CD4-positive, alpha-beta T cell treated with Interferon alpha-2 for 1 hour (primary cell): ENCODE results near the gene CEP350.
"Not testable (repeated sequence)": the region's sequence is repeated elsewhere in the genome, so short reads cannot be mapped to it uniquely, and the experiment has no call there.

Experiments
- DNase-seq, 2 donors: peaks; one replicate each; pipeline ENCODE4 v3.0.0-alpha.2; 2020 to 2022

CEP350 gene

DNA sequence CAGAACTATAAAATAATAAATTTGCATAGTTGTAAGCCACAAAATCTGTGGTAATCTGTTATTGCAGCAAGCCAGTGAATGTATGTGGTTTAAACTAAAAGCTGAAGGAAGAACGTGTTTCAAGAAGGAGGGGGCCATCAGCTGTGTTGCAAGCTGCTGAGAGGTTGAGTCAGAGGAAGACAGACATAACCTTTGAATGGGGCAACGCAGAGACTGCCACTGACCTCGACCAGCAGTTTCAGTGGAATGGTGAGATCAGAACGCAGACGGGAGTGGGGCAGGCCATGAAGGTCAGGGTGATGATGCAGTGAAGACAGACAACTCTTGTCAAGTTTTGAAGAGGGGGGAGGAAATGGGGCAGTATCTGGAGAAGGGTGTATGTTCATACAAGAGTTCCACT lies 176.9 kb downstream of the CEP350 start:
- DNase-seq = peak; percentile 8 to 76

DNA sequence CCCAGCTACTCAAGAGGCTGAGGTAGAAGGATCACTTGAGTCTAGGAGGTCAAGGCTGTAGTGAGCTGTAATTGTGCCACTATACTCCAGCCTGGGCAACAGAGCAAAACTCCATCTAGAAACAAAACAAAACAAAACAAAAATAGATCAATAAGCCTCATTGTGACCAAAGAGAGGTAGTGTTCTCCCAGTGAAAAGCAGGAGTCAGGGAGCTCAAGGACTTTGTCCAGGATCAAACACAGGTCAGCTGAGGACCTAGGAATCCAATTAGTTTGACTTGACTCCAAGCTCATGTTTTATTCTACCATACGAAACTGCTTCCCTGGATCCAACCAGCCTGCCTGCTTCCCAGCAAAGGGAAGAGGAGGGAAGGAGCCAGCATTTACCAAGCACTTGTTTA lies 178.6 kb downstream of the CEP350 start:
- no peak for DNase-seq

DNA sequence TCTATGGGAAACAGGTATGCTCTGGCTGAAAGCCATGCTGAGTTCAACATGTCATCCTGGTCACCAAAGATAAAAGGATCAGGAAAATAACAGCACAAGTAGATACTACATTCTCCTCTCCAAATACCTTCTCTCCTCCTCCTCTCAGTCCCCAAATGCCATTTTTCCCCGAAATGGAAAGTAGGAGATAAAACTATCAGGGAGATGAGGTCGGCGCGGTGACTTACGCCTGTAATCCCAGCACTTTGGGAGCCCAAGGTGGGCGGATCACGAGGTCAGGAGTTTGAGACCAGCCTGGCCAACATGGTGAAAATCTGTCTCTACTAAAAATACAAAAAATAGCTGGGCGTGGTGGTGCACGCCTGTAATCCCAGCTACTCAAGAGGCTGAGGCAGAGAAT lies 179.1 kb downstream of the CEP350 start:
- not testable (repeated sequence) for DNase-seq

DNA sequence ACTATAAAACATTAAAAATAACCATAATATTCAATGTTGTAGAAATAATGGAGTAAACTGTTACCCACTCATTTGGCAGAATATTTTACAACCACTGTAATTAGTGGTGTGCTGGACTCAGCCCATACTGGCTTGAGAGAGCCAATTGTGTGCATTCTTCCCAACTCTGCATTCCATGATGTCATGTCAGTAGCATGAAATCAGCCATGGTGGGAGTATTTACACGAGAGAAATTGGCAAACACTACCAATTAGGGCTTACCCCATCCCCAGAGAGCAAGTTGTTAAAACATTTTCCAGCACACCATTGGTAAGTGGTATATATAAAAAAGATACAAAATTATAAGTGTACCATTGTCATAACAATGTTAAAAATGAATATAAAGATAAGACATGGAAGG lies 180.9 kb downstream of the CEP350 start:
- no peak for DNase-seq

DNA sequence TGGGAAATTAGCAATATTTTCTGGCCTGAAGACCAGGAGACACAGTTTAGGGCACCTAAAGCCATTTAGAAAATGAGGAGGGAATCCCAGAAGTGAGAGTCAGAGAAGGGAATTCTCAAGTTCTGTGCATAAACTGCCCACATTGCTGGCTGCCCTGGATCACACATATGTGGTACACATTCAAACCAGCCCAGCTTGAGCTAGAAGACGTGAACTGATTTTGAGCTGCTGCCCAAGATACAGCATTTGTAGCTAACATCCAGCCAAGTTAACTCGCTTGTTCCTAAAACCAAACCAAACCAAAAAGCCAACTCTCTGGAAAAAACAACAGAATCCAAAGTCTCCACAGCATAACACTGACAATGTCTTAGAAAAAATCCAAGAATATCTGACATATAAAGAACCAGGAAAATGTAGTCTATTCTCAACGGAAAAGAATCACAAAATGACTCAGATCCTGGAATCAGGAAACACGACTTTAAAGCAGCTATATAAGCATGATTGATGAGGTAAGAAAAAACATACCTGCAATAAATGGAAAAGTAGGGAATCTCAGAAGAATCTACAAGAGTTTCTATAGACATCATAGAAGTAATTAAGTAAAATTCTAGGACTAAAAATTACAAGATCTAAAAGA lies 181.8 kb downstream of the CEP350 start:
- DNase-seq = no peak

DNA sequence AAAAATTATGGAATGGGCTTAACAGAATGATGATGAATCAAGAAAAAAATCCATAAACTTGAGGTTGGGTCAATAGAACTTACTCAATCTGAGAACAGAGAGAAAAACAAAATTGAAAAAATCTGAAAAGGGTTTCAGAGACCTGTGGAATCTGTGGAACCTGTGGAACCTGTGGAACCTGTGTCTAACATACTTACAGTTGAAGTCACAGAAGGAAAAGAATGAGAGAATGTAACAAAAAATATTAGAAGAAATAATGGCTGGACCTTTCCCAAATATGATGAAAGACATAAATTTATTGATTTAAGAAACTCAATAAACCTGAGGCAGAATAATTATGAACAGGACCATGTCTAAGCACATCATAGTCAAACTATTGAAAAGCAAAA lies 182.4 kb downstream of the CEP350 start:
- no peak for DNase-seq

DNA sequence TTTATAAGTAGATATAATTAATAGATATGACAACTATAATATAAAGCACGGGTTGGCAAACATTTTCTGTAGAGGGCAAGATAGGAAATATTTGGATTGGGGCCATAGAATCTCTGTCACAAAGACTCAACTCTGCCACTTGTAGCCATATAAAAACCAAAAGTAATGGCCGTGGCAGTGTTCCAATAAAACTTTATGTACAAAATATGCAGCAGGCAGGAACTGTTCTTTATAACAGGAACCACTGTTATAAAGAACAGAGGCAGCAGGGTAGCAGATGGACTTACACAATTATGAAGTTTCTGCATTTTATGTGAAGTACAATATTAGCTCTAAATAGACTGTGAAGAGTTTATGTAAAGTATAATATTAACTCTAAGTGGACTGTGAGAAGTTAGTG lies 183.2 kb downstream of the CEP350 start:
- no peak for DNase-seq

DNA sequence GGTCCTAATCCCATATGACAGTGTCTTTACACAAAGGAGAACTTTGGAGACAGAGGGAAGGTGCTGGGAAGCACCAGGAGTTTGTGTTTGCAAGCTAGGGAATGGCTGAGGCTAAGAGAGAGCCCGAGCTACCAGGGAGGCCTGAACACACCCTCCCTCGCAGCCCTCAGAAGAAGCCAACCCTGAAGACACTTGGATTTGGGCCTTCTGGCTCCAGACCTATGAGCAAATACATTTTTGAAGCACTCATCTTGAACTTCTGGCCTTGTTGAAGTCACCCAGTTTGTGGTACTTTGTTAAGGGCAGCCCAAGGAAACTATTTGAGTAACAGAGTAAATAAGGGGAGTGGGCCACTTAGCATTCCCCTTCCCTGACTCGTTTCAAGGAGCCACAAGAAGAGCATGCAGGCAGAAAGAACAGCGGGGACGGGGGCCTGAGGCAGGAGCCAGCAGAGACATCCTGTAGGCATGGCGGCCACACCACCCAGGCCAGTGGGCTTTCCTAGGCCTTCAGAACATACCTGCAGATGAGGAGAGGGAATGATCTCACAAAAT lies 186.8 kb downstream of the CEP350 start:
- no peak for DNase-seq

DNA sequence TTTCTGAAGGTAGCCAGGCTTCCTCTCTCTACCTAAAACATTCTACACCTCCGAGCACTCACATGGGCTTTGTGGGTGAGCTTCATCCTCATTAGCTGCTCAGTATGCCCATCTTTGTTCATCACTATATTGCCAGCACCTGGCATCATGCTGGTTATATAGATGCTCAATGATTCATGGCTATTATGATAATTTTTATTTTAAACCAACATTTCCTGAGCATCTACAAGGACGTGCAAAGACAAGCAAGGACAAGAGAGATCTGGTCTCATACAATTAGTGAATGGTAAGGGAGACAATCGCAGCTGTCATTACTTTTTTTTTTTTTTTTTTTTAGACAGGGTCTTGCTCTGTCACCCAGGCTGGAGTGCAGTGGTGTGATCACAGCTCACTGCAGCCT lies 188.7 kb downstream of the CEP350 start:
- DNase-seq = no peak

DNA sequence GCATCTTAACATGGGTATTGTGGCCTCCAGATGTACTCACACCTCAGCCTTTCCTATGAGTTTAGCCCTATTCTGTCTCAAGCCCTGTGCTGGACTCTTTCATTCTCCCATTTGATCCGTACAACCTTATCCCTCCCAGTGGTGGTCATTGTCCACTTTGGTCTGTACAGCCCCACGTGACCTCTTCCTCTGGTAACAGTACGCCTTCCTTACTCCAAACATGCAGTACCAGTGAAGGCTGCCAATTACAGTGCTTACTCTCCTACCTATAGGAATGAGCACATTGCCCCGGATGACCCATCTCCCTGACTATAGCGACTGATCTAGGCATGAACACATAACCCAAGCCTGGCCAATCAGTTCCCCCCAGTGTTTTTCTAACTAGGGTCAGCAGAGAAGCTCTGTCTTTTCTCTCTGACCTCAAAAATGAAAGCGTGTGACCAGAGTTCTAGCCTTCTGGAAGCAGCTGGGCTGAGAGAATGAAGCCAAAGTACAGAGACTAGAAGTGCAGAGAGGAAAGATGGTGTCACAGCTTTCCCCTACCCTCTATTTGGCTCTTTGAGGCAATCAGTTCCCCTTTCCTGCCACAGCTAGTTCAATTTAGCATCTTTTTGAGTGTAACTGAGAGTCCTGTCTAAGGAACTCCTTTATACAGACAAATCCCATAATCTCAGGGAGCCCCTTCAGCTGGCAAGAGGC lies 190.2 kb downstream of the CEP350 start:
- DNase-seq = no peak

DNA sequence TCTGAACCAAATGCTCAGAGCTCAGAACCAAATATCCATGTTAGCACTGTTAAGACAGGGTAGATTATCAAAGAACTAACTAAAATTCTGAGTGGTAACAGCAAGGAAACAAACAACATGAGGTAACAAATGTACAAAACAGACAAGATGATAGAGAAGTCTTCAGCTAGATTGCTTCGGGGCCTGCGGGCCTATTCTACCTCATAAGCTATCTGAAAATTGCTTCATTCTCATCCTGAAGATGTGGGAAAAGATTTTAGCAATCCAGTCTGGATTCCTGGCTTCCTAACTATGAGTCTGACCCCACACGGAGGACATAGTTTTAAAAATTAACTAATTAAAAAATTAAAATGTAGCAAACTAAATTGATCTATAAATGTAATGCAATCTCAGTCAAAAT lies 190.8 kb downstream of the CEP350 start:
- no peak for DNase-seq

DNA sequence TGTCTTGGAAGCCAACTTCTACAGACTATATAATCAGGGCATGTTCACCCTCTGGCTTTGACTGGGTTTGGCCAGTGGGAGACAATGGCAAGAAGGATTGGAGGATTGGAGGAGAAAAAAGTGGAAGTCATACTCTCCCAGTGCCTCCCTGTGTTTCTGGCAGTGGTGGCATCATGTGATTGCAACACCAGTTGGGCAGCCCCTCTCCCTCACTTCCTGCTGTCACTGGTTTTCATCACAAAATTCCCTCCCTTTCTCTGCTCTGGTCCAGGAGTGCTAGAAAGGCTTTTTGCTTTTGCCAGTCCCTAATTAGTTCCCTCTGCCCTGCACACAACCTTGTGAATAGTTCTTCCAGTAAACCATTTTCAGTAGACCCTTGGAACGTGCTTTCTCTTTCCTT lies 196.4 kb downstream of the CEP350 start:
- DNase-seq = peak in 1 of 2 donors; percentile 34

DNA sequence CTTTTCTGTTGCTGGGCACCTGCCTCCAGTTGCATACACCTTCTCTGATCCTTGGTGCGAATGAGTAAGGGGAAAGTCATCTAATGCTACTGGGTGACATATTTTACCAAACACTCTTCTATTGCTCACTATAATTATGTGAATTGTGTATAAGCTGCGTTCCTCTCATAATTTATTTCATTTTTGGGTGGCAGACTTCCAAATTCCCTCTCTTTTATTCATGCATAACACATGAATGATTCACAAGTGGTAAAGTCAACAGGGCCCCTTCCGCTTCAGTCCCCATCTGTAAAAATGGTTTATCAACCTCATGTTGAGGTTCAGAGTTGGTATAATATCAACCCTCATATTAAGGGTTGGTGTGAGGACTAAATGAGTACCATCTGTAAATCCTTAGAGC lies 196.9 kb downstream of the CEP350 start:
- DNase-seq = no peak

DNA sequence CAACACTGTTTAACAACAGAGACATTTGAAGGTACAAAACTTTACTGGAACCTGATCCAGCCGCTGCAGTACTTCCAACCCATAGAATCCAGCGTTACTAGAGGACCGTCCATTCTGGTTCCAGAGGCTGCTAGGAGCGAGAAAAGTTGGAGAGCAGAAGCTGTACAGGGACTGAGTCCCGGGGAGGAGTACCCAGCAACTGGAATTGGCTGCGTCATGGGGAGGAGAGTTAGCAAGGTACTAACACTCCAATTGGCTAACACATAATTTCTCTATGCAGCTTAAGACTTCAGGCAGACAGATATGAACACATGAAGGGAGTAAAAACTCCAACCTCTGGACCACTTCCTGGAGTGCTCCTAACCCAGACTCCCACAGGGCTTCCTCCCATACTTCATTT lies 198.0 kb downstream of the CEP350 start:
- DNase-seq = no peak

DNA sequence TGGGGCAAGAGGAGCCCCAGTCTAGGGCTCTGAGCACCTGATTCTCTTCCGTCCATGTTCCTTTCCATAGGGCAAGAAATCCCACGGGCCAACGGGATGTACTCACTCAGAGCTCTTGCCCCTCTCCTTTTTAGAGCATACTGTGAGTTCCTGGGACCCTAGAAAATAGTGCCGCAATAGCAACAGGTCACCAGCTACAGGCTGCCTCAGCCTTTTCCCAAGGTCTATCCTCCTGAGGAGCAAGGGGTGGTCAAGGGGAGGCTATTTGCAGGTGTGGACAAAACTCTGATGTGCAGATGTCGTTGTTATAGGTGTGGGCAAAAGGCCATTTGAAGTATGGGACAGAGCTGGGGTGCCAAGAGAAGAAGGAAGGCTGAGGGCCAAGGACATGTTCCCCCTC lies 198.4 kb downstream of the CEP350 start:
- DNase-seq = no peak

DNA sequence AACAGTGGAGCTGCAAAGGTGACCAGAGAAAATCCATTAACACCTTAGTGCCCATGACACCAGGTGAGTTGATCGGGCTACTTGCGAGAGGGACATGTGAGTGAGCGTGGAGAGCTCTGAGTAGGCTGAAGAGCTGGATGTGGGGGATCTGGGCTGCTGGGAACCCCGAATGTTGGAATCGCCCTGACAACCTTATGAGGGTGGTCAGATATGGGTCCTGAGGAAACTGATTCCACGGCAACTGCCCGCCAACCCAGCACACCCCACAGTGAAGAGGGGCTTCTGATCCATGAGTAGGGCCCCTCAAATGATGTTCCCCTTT lies 199.4 kb downstream of the CEP350 start:
- DNase-seq = peak in 1 of 2 donors; percentile 5

DNA sequence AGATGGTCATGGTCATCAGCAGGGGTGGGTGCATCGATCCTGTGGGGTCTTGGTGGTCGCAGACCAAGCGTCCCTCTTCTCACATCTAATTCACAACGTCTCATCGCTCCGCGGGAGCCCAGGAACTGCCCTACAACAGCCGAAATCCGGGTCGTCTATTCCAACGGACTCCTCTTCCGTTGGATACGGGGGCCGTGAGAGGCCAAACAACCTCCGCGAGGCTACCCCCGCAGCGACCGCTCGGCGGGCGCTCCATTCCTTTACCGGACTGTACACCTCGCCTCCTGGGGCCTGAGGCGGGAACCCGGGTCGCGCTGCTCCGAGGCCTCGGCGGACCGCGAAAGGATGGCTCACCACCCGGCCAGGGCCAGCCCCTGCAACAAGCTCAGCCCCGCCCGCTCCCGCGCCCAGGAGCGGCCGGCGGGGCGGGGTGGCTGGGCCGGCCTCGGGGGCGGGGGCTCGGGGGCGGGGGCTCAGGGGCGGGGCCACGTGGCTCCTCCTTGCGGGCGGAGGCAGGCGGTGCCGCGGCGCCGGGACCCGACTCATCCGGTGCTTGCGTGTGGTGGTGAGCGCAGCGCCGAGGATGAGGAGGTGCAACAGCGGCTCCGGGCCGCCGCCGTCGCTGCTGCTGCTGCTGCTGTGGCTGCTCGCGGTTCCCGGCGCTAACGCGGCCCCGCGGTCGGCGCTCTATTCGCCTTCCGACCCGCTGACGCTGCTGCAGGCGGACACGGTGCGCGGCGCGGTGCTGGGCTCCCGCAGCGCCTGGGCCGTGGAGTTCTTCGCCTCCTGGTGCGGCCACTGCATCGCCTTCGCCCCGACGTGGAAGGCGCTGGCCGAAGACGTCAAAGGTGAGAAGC lies 199.9 kb downstream of the CEP350 start, which contains the start of gene QSOX1:
TSS of gene QSOX1 (plus strand) at position 545 of the 857 bp plus-strand sequence. CDS start at position 584, 39 bp downstream.
- peak; percentile 90 to 93 for DNase-seq

DNA sequence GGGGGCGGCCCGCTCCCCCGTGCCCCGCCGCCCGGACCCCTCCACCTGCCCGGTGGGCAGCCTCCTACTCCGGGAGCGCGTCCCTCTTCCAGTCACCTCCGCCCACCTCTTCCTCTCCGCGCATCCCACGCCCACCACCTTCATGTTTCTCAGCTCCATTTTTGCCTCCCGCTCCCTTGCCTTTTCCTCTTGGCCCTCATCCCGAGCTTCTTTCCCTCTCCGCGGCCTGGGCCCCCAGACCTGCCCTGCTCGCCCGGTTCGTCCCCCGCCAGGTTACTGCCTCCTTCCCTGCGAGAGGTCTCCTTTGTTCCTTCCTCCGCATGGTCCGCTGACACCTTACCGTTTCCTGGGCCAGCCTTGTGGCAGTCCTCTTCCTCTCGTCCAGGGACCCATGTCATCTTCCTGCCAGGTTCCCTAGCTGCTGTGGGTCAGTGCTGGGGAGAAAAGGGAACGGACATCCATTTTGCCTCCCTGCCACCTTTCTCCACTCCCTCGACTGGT lies 200.6 kb downstream of the CEP350 start:
- no peak for DNase-seq

DNA sequence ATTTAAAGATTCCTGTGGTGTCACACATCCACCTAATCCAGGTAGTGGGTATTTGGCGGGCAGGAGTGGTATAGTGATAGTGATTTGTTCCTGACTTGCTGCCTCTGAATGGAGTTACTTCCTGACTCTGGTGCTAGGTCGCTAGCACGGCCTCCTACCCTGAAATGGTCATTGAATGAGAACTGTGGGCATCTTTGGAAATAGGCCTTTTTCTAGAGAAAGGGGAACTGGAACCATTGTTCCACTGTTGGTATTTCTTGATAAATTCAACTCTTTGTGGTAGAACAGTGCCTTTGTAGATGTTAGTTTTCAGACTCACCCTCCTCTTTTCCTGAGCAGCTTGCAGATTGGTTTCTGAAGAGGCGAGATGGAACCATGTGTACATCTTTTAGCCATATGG lies 201.6 kb downstream of the CEP350 start:
- DNase-seq = peak; percentile 11 to 21

DNA sequence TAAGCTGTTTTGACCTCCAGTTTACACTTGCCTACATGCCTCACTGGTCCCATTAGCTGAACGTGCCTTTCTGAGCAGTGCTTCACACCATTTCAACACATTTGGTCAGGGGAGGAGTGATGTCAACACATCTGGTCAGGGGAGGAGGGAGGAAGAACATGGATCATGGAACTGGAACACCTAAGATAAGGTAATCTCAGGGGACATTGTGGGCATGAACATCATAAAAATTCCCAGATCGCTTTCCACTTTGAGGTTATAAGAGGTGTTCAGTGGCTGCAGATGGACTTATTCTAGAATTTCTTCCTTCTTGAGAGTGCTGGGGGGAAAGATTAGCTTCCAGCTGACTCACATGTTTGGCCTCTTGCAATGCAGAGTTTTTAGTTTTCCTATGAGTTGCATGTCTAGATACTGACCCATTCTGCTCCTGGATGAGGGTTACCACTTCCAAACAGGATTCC lies 202.1 kb downstream of the CEP350 start:
- no peak for DNase-seq

DNA sequence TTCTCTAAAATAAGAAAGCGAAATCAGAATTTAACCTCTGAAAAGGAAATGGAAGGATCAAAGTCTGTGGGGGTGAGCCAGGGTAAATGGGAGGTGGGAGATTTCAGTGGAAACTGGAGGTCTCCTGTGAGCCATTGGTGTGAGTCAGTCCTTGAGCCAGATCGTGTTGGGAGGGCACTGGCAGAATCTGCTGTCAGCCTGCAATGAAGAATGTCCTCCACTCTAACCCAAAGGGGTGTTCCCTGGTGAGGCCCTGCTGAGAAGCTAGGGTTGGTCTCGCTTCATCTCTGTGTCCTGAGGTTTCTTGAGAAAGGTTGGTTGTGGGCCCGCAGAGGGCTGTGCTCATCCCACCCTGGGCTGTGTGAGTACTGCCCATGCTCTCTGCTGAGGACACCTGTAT lies 202.5 kb downstream of the CEP350 start:
- DNase-seq = no peak

DNA sequence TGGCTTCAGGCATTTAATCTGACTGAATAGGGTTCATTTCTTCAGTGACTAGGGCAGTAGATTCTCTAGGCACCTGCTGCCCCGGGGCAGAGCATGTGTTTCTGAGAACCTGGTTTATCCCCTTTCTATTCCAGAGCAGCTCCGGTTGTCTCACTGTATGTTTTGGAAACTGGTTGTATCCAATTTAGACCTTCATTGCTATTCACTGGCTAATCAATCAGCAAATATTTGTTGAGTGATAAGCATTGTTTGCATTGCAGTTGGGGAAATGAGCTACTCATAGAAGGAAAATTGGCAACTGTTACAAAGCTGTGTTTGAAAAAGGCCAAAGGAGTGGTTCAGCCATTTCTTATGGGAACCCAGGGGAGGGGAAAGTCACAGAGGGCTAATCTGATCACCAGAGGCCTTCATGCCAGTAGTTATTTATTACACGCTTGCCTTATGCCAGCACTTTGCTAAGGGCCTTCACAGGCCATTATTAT lies 203.0 kb downstream of the CEP350 start:
- DNase-seq = no peak
